T47D (cell line): ENCODE data around the gene CD36.

Experiments
- DNase-seq, 2 experiments: peaks; one replicate each; pipeline versions ENCODE4 v3.0.0 to v3.0.0-alpha.2; 2011 to 2012; ENCODE audit warnings: low read depth in 1 of 2, low spot score in 1 of 2
- JUND ChIP-seq: IDR thresholded peaks from 2 replicates; pipeline ENCODE4 v1.6.1; 2012; ENCODE audit warnings: low read depth
- in situ Hi-C: cut with HindIII; loops from 2 replicates; pipeline ENCODE4 v1.10.0; 2016; ENCODE audit warnings: low sequenced_read_pairs, low pct_unique_long_range_greater_than_20kb

The CD36 gene

DNA sequence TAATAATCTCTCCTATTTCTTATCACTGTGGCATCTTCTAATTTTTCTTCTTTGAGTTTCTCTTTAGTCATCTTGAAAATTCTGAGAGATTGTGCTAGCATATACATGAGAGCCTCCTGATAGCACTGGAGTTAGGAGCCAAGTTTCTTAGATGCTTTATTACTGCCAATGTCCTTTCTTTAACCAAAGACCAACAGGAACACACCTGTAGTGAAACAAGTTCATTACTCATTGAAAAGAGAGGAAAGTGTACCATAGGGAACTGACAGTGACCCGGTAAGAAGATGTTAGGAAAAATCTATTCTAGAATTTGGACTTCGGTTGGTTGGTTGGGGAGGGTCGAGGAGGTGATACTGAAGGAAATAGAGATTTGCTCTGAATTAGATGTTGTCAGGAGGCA, 27.1 kb upstream of the CD36 start:
- TF ChIP-seq JUND, result no peak
- DNase-seq, result no peak
- in situ Hi-C loops, result no loop called here

DNA sequence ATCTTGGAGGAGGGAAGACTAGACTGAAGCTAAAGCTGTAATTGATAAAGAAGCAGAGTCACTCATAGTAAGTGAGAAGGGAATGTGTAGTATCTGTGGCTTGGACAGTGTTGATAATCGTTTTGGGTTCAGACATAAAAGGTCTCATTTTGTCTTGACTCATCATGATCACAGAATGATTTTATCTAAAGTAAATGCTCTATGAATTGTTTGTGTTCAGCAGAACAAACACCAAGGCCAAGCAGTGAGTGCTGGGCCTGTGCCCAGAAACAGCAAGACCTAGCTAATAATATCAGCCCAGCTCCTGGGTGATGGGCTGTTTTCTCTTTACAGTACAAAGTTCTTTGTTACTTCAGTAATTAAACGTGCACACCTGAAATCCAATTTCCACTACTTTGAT, 26.7 kb upstream of the CD36 start:
- peak in 1 of 2 experiments; percentile 38 for DNase-seq
- in situ Hi-C loops, result no loop called here
- no peak; the same call in 1 of the 2 replicates for TF ChIP-seq JUND

DNA sequence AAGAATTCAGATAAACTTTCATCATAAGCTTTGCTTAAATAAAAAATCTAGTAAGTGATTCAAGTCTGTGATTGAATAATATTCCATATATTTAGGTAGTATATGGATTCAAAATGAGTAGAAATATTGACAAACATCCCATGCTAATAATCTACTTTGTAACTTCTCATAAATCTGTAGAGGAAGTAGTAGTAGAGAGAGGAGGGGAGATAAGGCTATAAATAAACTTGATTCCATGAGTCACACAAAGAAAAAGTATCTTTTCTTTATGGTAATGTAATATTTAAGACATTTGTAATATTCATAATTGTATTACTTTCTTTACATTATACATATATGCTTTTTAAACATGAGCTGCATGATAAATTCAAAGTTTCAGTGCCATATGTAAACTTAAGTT, 25.6 kb upstream of the CD36 start:
- in situ Hi-C loops, result no loop called here
- DNase-seq, result no peak
- no peak for TF ChIP-seq JUND

DNA sequence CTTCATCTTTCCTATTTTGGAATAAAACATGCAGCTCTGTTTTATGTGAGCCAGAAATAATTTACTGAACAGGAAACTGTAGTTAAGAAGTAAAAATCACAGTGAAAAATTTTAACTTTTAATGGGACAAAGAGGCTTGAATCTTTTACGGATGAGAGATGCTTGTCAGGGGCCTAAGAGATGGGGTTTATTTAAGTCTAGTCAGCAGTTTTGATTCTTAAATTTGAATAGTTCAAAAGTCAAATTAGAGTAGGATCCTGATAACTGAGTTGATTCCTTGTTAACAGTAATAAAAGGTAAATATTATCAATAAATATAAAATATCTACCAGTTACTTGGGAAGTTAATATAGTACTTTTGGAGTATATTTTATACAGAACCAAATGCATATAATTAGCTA, 24.9 kb upstream of the CD36 start:
- no peak for DNase-seq
- no peak for TF ChIP-seq JUND
- in situ Hi-C loops, result no loop called here

DNA sequence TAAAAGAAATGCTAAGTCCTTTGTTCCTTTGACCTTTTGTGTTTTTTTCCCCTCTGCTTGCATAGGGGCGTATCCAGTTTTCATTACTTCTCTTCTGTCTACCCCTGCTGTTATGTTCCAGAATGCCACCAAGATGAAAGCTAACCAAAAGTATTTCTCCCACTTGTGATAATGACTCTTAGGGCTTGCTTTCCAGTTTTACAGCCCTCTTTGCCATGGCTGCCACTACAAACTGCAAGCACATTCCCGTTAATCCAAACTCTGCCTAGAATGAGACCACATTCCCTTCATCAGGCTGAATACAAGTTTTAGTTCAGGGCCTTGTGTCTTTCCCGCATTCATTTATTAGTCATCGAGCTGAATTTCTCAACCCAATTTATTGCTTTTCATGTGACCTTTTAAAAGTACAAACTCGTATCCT, 23.6 kb upstream of the CD36 start:
- no peak for TF ChIP-seq JUND
- no peak for DNase-seq
- in situ Hi-C loops, result no loop called here

DNA sequence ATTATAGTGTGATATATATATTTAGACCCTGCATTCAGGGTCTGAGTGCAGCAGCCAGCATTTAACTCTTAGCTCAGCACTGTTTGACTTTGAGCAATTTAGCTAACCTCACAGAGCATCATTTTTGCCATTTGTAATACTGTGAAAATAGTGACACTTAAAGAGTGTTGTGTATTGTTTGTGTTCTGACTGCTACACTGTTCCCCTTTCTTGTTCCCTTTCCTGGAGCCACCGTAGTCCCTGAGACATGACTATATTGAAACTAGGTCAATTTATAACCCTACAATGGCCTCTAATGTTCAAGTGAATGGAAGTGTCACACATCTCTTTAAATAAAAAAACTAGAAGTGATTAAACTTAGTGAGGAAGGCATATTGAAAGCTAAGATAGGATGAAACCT, 20.3 kb upstream of the CD36 start:
- in situ Hi-C loops, result no loop called here
- no peak for DNase-seq
- no peak for TF ChIP-seq JUND

DNA sequence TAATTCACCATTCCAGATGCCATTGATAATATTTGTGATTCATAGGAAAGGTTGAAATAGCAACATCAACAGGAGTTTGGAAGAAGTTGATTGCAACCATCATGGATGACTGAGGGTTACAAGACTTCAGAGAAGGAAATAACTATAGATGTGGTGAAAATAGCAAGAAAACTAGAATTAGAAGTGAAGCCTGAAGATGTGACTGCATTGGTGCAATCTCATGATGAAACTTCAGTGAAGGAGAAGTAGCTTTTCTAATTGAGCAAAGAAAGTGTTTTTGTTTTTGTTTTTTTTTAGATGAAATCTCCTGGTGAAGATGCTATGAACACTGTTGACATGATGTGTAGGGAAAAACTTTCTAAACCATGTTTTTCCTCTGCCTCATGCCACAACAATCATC, 18.7 kb upstream of the CD36 start:
- TF ChIP-seq JUND, result no peak
- no peak for DNase-seq
- in situ Hi-C loops, result no loop called here

DNA sequence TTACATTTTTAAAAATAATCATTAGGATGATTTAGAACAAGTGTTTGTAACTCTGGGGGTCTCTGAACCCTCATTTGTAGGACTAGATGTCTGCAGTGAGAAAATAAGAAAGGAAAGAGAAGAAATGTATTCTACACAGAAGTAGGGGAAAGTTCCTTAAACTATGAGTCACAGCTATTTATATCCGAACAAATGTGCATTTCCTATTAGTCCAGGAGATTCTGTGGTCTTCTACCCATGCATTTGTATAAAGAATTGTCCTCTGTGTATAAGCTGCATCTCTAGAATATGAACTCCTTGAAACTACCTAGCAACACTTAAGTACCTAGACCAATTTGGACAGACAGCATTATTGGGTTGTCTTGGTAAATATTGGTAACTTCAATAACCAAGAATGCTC, 15.9 kb upstream of the CD36 start:
- no peak for DNase-seq
- in situ Hi-C loops, result no loop called here
- no peak for TF ChIP-seq JUND

DNA sequence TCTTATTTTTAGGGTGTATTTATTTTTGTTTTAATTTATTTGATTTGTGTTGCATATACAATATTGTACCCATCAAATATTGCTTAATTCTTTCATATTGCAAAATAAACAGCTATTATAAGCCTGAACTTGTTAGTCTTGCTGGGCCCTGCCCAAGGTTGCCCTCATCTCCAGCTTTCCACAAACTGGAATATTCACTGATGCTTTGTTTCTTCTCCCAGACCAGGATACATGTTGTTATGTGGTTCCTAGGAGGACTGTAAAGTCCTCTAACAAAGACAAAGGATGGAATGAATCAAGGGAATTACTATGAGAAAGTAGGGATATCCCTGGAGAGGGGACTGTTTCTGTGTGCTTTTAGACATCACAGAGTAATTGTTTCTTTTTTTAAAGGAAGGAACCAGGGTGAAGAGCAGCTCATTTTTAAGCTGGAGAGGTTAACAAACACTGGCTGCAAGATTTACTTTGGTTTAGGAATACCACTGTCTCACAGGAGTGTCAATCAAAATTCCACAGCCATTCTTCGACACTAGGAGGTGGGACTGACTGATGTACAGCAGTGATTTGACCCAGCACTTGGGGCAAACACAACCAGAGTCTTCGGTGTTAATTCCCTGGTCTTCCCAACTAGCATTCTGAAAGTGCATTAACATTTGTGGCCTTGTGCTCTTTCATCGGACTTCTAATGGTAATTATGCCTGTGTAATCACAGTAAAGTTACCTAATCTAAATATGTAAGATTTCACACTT, 14.8 kb upstream of the CD36 start:
- TF ChIP-seq JUND, result no peak
- in situ Hi-C loops, result no loop called here
- peak in 1 of 2 experiments; percentile 77 for DNase-seq

DNA sequence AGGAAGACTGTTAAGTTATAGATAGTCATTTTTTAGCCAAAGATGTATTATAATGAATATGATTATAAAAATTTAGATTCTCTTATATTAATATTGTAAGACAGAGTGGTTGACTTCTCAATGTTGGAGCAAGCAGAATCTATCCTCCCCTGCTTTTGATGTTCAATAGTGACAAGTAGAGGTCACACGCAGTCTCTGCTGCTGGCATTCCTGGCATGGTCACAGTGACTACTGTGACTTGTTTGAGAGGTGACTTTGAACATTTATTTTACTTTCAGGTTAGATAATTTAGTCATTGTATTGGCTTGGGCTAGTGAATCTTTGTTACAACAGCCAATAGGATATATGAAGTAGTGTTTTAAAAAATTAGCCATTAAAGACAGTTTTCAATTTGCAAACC, 13.7 kb upstream of the CD36 start:
- no peak for DNase-seq
- in situ Hi-C loops, result no loop called here
- no peak for TF ChIP-seq JUND

DNA sequence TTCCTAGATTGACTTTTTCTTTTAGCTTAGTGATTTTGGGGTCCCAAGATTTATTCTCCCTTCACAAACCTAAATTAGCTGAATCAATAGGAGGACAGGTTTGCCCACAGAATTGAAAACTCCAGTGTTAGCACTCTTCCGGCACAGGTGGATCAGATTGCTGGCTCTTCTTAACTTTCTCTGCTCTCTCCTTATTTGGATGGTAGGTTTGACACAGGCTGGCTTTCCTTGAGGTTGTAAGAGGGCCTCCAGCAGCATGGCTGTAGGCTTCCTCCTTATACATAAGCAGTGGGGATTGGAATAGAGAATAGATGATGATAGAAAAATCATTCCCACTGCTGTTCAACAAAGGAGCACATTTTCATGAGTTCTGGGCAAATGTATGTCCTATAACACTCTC, 9.4 kb upstream of the CD36 start:
- TF ChIP-seq JUND, result no peak
- in situ Hi-C loops, result no loop called here
- DNase-seq, result no peak

DNA sequence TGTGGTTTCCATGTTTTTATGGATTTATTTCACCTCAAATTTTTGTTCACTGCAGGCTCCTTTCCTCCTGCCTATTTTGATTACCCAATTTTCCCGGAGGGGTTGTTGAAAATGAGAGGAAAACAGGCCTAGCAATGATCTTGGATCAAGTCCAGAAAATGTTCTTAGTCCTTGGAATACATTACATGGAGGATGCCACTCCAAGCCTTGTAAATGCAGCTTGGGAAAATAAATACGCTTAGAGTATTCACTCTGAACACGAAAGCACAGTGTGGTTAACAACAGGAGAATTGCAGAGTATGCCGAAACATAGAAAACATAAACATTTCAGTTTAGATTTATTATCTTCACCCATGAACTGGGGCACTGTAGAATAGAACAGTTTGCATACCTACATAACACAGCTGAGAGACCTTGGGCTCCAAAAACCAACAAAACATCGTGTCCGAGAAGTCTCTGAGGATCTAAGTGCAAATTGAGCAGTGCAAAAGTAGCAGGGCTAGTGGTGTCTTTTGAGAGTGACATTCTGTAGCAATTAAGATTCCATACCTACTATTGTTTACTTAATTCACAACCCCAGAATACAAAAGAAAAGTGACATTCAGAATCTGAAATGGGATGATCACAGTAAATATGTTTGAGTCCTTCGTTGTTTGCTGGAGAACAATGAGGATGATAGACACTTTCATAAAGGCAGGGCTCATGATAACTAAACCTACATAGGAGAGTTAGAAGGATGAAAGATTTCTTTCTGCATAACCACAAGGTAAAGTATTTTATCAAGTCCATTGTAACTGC, 7.6 kb upstream of the CD36 start:
- TF ChIP-seq JUND, result no peak
- in situ Hi-C loops, result no loop called here
- DNase-seq, result peak in 1 of 2 experiments; percentile 49

DNA sequence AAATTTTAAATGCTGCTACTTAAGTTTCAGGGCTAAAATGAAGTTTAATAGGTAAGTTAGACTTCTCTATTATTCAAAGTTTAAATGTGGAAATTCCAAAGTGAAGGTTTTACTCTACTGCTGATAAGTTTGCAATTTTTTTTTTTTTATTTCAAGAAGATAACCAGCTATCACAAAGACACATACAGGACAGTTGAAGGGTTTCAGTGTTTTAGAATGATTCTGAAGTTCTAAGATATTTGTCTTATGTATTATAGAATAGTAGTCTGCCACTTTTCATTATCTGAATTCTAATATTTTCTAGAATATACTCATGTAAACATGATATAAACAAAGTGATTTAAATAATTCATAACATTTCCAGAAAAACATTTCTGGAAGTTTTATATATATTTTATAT, 7.0 kb upstream of the CD36 start:
- no peak for TF ChIP-seq JUND
- DNase-seq, result no peak
- in situ Hi-C loops, result no loop called here

DNA sequence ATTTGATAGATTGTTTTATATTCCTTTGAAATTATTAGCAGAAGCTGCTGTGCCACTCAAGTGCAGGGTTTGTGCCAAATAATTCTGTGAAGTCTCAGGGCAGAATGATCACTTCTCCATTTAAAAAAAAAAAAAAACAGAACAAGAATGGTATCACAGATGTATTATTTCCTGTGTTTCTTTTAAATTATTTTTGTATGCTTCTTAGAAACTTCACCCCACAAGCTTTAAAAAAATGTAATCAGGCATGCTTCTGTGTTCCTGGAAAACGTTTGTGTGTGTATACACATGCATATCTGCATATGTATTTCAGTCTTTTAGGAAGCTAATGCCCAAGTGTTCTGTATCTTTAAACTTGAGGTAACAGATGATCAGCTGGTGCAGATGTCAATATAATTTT, 6.3 kb upstream of the CD36 start:
- no peak for DNase-seq
- no peak for TF ChIP-seq JUND
- in situ Hi-C loops, result no loop called here
